HFFc6 (cell line): ENCODE measurements around the gene CDK4. TPM values are rescaled to one million over a fixed set of nuclear protein-coding genes. Genes with fewer than 3 reads are reported as not detected.

Experiments
- DNase-seq: peaks from one replicate; pipeline ENCODE4 v3.0.0-alpha.2; 2018
- H3K27ac Mint-ChIP-seq: 2 replicates; pipeline ENCODE4 v1.8.0; 2020; ENCODE audit warnings: mild to moderate bottlenecking, mixed read lengths
- H3K27me3 Mint-ChIP-seq: 2 replicates; pipeline ENCODE4 v1.8.0; 2021; ENCODE audit warnings: mild to moderate bottlenecking, moderate library complexity, mixed read lengths; ENCODE audit not compliant: insufficient read depth
- H3K36me3 Mint-ChIP-seq: 2 replicates; pipeline ENCODE4 v1.8.0; 2021; ENCODE audit warnings: low read depth, mixed read lengths
- H3K4me1 Mint-ChIP-seq: 2 replicates; pipeline ENCODE4 v1.8.0; 2020; ENCODE audit warnings: low read depth, mixed read lengths
- H3K4me3 Mint-ChIP-seq: 2 replicates; pipeline ENCODE4 v1.8.0; 2020; ENCODE audit warnings: mild to moderate bottlenecking, moderate library complexity, mixed read lengths
- H3K9me3 Mint-ChIP-seq: 2 replicates; pipeline ENCODE4 v1.8.0; 2020; ENCODE audit warnings: mild to moderate bottlenecking, mixed read lengths
- total RNA-seq, 6 experiments: library from RNA; stranded (reverse); fragmentation: NEBNext Ultra II Directional; extraction: Animal tissue kit (Norgen Biotek cat#: 25700); gene quantifications; 2 replicates in 1 of 6; 3 replicates in 5 of 6; pipeline ENCODE4 v1.2.3, GENCODE V29; 2021
- TF ChIP-seq, protein P1 (sequence below): fragments of 200-600 bp; sonication (generic); IDR thresholded peaks from 2 replicates; pipeline ENCODE4 v1.5.0; 2021; ENCODE audit warnings: antibody characterized with exemption, mild to moderate bottlenecking

Gene CDK4
- total RNA-seq, 6 experiments from 2014 or later = 112 to 140 (median 116) TPM

DNA sequence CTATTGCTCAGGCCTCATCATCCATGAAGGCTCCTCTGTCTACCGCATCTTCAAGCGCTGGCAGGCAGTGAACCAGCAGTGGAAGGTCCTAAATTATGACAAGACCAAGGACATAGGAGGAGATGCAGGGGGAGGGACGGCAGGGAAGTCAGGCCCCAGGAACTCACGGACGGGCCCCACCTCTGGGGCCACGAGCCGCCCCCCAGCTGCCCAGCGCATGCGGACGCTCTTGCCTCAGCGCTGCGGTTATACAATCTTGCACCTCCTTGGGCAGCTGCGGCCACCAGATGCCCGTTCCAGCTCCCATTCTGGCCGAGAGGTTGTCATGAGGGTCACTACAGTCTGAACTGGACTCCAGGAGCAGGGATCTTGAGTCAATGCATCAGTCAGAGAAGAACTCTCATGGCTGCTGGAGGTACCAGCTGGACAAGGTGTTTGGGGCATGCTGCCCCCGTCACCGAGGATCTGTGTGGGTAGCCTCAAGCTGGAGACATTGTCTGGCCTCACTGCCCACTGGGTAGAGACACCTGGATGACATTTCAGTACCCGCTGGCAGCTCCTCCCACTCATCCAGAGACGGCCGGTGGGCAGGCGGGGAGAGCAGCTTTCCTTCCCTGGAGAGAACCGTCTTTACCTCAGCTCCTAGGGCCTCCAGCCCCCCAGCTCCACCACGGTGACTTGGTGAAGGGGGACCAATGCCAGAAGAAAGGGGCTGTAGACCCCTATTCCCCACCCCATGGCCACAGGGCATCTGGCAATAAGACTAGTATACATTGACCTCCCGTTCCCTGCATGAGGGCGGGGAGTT, 6.6 kb upstream of the CDK4 start:
- Mint-ChIP-seq H3K27me3 (peaks cover 31% of the 10 kb centered on the region), H3K27ac (no peak overlapping the region), H3K4me3 (no peak overlapping the region), H3K4me1 (peaks cover 9% of the 10 kb centered on the region), H3K9me3 (no peaks in the 10 kb centered on the region), H3K36me3 (peaks cover 5% of the 10 kb centered on the region; the same call in 1 of the 2 replicates)
- TF ChIP-seq, protein P1, sequence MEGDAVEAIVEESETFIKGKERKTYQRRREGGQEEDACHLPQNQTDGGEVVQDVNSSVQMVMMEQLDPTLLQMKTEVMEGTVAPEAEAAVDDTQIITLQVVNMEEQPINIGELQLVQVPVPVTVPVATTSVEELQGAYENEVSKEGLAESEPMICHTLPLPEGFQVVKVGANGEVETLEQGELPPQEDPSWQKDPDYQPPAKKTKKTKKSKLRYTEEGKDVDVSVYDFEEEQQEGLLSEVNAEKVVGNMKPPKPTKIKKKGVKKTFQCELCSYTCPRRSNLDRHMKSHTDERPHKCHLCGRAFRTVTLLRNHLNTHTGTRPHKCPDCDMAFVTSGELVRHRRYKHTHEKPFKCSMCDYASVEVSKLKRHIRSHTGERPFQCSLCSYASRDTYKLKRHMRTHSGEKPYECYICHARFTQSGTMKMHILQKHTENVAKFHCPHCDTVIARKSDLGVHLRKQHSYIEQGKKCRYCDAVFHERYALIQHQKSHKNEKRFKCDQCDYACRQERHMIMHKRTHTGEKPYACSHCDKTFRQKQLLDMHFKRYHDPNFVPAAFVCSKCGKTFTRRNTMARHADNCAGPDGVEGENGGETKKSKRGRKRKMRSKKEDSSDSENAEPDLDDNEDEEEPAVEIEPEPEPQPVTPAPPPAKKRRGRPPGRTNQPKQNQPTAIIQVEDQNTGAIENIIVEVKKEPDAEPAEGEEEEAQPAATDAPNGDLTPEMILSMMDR = no peak
- DNase-seq = no peak

DNA sequence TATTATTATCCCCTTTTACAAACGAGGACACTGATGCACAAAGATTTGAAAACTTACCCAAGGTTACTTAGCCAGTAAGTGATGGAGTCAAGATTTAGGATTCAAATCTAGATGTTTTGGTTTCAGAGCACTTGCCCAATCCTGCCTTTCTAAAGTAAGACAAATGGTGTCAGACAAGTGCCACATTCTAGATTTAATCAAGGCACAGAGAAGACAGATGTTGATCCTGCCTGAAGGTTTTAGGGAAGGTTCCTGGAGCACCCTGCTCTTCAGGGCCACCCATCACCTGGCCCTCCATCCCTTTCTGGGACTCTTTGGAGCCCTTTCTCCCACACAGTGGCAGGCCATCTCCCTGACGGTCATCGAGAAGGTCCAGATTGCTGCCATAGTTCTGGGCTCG, 5.7 kb upstream of the CDK4 start:
- Mint-ChIP-seq H3K9me3 (no peaks in the 10 kb centered on the region), H3K27ac (no peak overlapping the region), H3K4me1 (peaks cover 17% of the 10 kb centered on the region), H3K27me3 (peaks cover 30% of the 10 kb centered on the region), H3K4me3 (no peak overlapping the region), H3K36me3 (peaks cover 5% of the 10 kb centered on the region; the same call in 1 of the 2 replicates)
- TF ChIP-seq, protein P1 = no peak
- DNase-seq = no peak

DNA sequence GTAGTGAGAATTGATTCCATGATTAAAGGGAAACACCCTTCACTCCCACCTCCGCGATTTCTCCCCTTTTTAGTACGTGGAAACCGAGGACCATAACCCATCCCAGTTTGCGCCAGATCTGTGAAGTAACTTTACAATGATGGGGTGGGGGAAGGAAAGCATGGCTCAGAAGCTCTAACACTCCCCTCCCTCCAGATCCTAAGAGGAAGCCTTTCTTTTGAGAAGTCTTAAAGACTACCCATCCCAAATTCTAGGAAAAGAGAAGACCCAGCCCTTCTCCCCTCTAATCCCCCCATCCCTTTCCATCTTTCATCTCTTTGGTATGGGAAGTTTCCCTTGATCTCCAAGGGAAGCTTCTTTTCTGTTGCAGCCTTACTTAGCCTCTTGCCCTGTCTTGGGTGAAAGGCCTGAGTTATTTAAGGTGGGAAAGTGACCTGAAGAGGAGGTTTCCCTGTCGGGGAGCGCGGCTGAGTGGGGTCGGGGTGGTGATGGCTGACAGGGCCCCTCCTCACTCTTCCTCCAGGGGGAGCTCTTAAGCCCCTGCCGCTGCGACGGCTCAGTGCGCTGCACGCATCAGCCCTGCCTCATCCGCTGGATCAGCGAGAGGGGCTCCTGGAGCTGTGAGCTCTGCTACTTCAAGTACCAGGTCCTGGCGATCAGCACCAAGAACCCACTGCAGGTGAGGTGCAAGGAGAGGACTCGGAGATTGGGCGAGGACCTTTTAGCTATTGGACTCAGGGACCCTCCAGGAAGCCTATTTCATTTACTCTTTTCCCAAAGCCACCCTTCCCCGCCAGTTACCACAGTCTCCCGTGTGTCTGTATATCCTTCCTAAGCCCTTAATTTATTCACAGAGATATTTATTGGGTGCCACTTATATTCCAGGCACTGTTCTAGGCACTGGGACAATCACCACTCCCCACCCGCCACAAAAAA, 4.6 kb upstream of the CDK4 start:
- Mint-ChIP-seq H3K27ac (no peak overlapping the region), H3K4me3 (peak overlapping the region; percentile 35), H3K36me3 (peaks cover 6% of the 10 kb centered on the region), H3K9me3 (no peaks in the 10 kb centered on the region), H3K27me3 (peaks cover 34% of the 10 kb centered on the region), H3K4me1 (peaks cover 20% of the 10 kb centered on the region)
- TF ChIP-seq, protein P1 = peak; percentile 68
- DNase-seq = no peak

DNA sequence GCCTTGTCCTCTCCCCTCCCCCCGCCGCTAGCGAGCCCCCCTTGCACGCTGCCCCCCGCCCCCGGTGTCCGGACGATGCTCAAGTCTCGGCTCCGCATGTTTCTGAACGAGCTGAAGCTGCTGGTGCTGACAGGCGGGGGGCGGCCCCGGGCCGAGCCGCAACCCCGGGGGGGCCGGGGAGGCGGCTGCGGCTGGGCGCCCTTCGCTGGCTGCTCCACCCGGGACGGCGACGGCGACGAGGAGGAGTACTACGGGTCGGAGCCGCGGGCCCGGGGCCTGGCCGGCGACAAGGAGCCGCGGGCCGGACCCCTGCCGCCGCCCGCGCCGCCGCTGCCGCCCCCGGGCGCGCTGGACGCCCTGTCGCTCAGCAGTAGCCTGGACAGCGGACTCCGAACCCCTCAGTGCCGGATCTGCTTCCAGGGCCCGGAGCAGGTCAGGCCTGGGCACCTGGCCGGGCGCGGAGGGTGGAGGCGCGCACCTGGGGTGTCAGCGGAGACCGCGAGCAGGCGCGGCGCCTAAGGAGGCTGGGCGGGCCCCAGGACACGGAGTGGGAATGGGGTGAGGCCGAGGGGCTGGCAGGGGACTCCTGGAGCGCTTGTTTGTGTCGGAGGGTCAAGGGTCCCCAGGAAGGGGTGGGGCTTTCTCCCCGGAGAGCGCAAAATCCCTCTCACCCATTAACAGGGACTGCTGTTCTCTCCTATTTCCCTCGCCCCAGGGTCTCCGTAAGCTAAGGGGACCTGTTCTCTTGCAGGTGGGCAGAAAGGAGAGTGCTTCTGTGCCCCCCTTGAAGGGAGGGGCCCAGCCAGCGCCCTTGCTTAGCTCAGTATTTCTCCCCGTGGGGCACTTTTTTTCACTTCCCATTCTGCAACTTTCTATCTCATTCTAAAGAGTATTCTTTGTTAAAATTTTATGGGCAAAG, 3.6 kb upstream of the CDK4 start:
- peak overlapping the region; percentile 35 for H3K4me3 Mint-ChIP-seq
- peaks cover 15% of the 10 kb centered on the region for H3K36me3 Mint-ChIP-seq
- H3K4me1 Mint-ChIP-seq = peaks cover 30% of the 10 kb centered on the region
- peaks cover 34% of the 10 kb centered on the region for H3K27me3 Mint-ChIP-seq
- H3K9me3 Mint-ChIP-seq = no peaks in the 10 kb centered on the region
- TF ChIP-seq, protein P1 = no peak
- no peak for DNase-seq
- no peak overlapping the region for H3K27ac Mint-ChIP-seq

DNA sequence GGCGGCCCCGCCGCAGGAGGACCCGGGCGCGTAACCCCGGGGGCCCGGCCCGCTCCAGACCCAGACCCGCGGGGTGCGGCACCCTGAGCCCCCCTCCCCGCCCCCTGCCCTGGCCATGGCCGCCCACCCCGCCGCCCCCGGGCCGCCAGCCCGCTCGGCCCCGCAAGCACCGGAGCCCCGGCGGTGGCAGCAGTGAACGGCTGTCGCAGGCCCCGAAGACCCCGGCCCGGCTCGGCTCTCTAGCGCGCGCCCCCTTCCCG, 3.0 kb upstream of the CDK4 start:
- Mint-ChIP-seq H3K27me3 (peaks cover 34% of the 10 kb centered on the region), H3K9me3 (no peaks in the 10 kb centered on the region), H3K36me3 (peaks cover 21% of the 10 kb centered on the region), H3K4me1 (peaks cover 36% of the 10 kb centered on the region), H3K4me3 (no peak overlapping the region), H3K27ac (no peak overlapping the region)
- DNase-seq = no peak
- TF ChIP-seq, protein P1 = no peak
